ENCODE data around the gene TIGD3. TPM values are rescaled to one million over a fixed set of nuclear protein-coding genes. Genes with fewer than 3 reads are reported as not detected.

Gene TIGD3
- total RNA-seq, 1 donor from 2014 or later: 0.75 TPM

DNA sequence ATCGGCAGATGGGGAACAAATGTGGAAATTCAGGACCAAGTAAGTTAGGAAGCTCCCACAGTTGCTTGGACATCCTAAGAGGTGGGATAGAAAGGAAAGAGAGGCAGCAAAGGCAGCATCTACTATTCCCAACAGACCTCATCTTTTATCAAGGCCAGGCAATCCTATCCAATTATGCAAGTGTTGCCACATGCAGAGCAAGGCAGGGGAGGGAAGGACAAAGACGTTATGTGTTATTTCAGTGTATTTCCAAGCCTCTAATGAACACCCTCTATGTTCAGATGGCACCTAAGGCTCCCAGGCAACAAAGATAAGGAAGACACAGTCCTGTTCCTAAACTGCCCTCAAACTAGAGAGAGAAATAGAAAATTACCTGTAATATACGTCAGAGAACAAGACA is 9.2 kb downstream of the TIGD3 start:
- H3K4me3 ChIP-seq (ENCODE audit: low read depth, low read length): no peak overlapping the region
- DNase-seq (ENCODE audit: low read depth): no peak
- TF ChIP-seq, protein P1, sequence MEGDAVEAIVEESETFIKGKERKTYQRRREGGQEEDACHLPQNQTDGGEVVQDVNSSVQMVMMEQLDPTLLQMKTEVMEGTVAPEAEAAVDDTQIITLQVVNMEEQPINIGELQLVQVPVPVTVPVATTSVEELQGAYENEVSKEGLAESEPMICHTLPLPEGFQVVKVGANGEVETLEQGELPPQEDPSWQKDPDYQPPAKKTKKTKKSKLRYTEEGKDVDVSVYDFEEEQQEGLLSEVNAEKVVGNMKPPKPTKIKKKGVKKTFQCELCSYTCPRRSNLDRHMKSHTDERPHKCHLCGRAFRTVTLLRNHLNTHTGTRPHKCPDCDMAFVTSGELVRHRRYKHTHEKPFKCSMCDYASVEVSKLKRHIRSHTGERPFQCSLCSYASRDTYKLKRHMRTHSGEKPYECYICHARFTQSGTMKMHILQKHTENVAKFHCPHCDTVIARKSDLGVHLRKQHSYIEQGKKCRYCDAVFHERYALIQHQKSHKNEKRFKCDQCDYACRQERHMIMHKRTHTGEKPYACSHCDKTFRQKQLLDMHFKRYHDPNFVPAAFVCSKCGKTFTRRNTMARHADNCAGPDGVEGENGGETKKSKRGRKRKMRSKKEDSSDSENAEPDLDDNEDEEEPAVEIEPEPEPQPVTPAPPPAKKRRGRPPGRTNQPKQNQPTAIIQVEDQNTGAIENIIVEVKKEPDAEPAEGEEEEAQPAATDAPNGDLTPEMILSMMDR (conservative IDR thresholded peaks at IDR 0.05; ENCODE audit: low read depth, low read length): no peak

DNA sequence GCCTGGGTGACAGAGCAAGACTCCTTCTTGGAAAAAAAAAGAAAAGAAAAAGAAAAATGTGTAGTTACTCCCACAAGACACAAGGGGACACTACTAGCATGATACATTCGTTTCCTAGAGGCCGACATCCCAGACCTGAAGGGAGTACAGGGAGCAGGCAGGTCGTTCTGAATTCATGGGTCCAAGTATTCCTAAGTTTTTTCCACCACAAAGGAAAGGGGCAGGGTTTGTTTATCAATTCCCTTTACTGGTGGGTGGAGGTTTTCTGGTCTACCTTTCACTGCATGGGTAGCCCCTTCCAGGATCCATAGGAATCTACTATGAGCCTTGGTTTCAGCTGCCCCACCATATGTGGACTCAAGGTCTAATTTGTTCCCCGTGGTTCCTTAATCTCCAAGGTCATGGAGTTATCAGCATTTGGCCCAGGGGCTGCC is 11.8 kb downstream of the TIGD3 start:
- H3K4me3 ChIP-seq (ENCODE audit: low read depth, low read length): no peak overlapping the region
- no peak for DNase-seq (ENCODE audit: low read depth)
- TF ChIP-seq, protein P1 (conservative IDR thresholded peaks at IDR 0.05; ENCODE audit: low read depth, low read length): peak; percentile 78

DNA sequence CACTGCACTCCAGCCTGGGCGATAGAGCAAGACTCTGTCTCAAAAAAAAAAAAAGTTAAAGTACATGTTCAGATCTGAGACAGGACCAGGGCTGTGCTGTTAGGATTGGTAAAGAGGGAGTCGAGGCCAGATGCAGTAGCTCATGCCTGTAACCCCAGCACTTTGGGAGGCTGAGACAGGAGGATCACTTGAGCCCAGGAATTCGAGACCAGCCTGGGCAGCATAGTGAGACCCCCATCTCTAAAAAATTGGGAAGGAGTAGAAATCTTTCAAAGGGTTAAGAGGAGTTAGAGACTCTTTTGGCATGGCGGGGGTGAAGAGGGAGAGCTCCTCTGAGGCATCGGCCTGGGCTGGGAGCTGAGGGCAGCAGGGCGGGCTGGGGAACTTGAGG is 16.1 kb downstream of the TIGD3 start:
- H3K4me3 ChIP-seq (ENCODE audit: low read depth, low read length): no peak overlapping the region
- DNase-seq (ENCODE audit: low read depth): no peak
- TF ChIP-seq, protein P1 (conservative IDR thresholded peaks at IDR 0.05; ENCODE audit: low read depth, low read length): no peak

DNA sequence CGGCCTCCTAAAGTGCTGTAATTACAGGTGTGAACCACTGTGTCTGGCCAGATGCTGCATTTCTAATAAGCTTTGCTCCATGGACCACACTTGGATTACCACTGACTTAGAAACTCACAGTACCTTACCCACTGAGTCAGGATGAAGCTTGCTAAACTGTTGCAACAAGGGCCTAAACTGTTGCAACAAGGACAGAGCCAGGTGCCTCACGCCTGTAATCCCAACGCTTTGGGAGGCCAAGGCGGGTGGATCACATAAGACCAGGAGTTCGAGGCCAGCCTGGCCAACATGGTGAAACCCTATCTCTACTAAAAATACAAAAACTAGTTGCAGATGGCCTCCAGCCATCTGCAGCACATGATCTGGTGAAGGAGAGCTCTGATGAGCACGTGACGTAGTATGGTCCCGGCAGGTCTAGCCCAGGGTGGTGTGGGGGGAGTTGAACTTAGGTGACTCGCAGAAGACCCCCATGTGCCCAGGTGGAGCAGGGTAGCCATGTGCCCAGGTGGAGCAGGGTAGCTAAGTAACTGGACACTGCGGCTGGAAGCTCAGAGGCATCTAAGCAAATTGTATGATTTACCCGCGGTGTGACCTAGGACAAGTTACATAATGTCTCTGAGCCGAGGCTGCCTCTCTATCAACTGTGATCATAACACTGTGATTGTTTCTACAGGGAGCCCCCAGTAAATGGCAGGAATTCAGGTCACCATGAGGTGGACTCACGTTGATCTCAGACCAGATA is 19.5 kb downstream of the TIGD3 start:
- no peak for DNase-seq (ENCODE audit: low read depth)
- H3K4me3 ChIP-seq (ENCODE audit: low read depth, low read length): no peak overlapping the region
- TF ChIP-seq, protein P1 (conservative IDR thresholded peaks at IDR 0.05; ENCODE audit: low read depth, low read length): no peak

DNA sequence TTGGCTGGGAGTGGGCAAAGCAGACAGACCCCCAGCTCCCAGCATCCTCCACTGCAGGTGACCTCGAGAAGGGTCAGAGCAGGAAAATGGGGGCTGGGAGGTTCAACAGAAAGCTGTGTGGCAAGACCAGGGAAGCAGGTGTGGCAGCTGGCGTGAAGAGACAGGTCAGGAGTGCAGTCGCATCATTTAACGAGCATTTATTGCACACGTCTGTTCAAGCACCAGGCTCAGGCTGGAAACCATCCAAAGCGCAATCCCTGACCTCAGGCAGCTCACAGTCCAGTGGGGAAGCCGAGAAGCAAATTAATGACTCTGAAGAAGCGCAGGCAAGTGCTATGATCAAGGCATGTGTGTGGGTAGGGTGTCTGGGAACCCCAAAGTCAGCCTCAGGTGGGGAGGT is 20.5 kb downstream of the TIGD3 start:
- TF ChIP-seq, protein P1 (conservative IDR thresholded peaks at IDR 0.05; ENCODE audit: low read depth, low read length): no peak
- DNase-seq (ENCODE audit: low read depth): no peak
- H3K4me3 ChIP-seq (ENCODE audit: low read depth, low read length): no peak overlapping the region

DNA sequence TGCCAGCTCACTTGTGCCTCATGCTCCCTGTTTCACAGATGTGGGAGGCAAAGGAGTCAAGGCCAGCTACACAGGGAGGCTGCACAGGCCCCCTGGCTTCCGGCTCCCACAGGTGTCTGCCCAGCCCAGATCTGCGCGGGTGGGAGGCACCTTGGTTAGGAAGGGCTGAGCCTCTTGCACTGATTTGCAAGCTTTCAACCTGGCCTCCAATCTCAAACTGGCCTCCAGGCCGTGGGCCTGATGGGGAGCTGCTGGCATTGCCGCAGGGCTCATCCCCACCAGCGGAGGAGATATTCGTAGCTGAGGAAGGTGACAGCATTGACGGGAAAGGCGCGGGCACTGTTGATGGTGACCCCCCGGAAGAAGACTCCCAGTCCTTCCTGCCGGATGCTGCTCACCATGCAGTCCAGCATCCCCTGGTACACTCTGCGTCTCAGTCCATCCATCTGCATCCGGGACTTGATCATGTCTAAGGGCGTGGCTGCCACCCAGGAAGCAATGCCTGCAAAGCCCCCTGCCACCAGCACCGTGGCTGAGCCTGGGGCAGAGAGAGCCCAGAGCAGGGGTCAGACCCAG is 21.7 kb downstream of the TIGD3 start:
- TF ChIP-seq, protein P1 (conservative IDR thresholded peaks at IDR 0.05; ENCODE audit: low read depth, low read length): no peak
- no peak overlapping the region for H3K4me3 ChIP-seq (ENCODE audit: low read depth, low read length)
- DNase-seq (ENCODE audit: low read depth): no peak

DNA sequence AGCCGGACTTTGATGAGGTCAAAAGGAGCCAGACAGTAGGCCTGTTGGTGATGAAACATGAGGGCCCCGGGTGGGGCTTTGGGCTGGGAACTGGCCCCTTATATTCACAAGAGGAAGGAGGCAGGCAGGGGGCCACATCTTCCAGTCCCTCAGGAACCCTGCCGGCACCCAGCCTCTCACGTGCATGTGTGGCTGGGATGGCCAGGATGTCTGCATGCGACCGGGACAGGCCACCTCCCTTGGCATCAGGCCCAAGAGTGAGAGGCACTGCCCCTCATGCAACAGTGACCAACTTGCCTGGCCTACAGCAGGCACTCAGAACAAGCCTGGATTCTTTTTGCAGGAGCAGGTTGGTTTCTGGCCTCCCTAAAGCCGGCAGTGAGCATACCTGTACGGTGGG is 22.5 kb downstream of the TIGD3 start:
- TF ChIP-seq, protein P1 (conservative IDR thresholded peaks at IDR 0.05; ENCODE audit: low read depth, low read length): no peak
- DNase-seq (ENCODE audit: low read depth): no peak

More for the DNA sequence above, 22.5 kb downstream of the TIGD3 start:
- H3K4me3 ChIP-seq (ENCODE audit: low read depth, low read length): no peak overlapping the region
